ENCODE measurements around the gene SLC25A14.

DNA sequence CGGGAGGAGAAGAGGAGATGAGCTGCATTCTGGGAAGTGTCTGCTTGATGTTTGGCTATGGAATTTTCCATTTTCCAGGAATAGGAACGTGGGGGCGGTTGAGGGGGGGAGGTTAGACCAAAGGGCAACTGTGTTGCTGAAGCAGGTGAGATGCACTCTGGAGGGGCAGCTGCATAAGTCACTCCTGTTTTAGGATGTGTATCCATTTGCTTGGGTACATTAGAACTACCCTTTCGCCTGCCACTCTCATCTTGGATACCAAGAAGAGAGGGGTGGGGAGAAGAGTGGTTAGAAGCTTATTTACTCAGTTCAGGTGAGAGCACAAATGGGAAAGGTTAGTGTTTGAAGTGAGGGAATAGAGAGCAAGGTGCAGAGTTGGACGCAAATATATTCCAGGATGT is 46.7 kb downstream of the SLC25A14 start:
- TF ChIP-seq POLR2A (IDR thresholded peaks at IDR 0.05), result no peak
- TF ChIP-seq, protein P1, sequence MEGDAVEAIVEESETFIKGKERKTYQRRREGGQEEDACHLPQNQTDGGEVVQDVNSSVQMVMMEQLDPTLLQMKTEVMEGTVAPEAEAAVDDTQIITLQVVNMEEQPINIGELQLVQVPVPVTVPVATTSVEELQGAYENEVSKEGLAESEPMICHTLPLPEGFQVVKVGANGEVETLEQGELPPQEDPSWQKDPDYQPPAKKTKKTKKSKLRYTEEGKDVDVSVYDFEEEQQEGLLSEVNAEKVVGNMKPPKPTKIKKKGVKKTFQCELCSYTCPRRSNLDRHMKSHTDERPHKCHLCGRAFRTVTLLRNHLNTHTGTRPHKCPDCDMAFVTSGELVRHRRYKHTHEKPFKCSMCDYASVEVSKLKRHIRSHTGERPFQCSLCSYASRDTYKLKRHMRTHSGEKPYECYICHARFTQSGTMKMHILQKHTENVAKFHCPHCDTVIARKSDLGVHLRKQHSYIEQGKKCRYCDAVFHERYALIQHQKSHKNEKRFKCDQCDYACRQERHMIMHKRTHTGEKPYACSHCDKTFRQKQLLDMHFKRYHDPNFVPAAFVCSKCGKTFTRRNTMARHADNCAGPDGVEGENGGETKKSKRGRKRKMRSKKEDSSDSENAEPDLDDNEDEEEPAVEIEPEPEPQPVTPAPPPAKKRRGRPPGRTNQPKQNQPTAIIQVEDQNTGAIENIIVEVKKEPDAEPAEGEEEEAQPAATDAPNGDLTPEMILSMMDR (IDR thresholded peaks at IDR 0.05), result no peak

All from vagina (tissue), 2 donors.